Peyer's patch (tissue), 4 donors: ENCODE measurements around the gene PKMYT1.

Source experiments
- CTCF ChIP-seq, 6 experiments: fragments of 450-650 bp in 4 of 6; fragments of 200-600 bp in 2 of 6; sonication (generic) in 1 of 6; IDR thresholded peaks; one replicate each; pipeline ENCODE4 v1.5.1; 2017 to 2019; ENCODE audit warnings: antibody characterized with exemption in 6 of 6, mild to moderate bottlenecking in 3 of 6, moderate library complexity in 1 of 6
- POLR2A ChIP-seq, 2 donors: fragments of 450-650 bp; IDR thresholded peaks; one replicate each; pipeline ENCODE4 v1.5.1; 2017; ENCODE audit warnings: antibody characterized with exemption in 2 of 2, mild to moderate bottlenecking in 2 of 2, moderate library complexity in 2 of 2

GRCh38 chr16:3010510-3010909 lies 30.3 kb upstream of the PKMYT1 start:
- no peak for TF ChIP-seq CTCF (IDR thresholded peaks at IDR 0.05)
- no peak for TF ChIP-seq POLR2A (IDR thresholded peaks at IDR 0.05)
